B cell (primary cell): ENCODE measurements around the gene GPR3. TPM values are rescaled to one million over a fixed set of nuclear protein-coding genes. Genes with fewer than 3 reads are reported as not detected.
A peak's percentile ranks its signal among the peaks of the same experiment; 100 is the strongest.

Source experiments
- ATAC-seq: fragments of 200-7000 bp; cut with Tn5 transposase; one replicate; pipeline ENCODE4 v1.10.0; 2021; ENCODE audit warnings: low read depth, mild to moderate bottlenecking, moderate number of reproducible peaks, moderate library complexity
- CTCF ChIA-PET: fragments of 350-600 bp; sonication (Branson Sonifier 250); formaldehyde crosslinking; loops from one replicate; lab custom pipeline; 2021; ENCODE audit warnings: antibody characterized with exemption, inconsistent platforms; lab: Charles Lee
- POLR2A ChIA-PET: fragments of 350-600 bp; sonication (Branson Sonifier 250); formaldehyde crosslinking; loops from one replicate; lab custom pipeline; 2021; ENCODE audit warnings: antibody characterized with exemption; lab: Charles Lee
- DNase-seq: peaks from one replicate; pipeline ENCODE4 v3.0.0; 2013
- H2AFZ ChIP-seq: 2 replicates; pipeline ENCODE4 v1.6.1; 2012; ENCODE audit warnings: mild to moderate bottlenecking, low read depth, low read length; ENCODE audit not compliant: insufficient read depth, poor library complexity, severe bottlenecking
- H3K27ac ChIP-seq, 2 donors: 1 replicate in 1 of 2; 2 replicates in 1 of 2; pipeline ENCODE4 v1.5.1; 2012 to 2013; ENCODE audit warnings: low read length in 2 of 2, mild to moderate bottlenecking in 2 of 2, moderate library complexity in 1 of 2
- H3K27me3 ChIP-seq, 4 experiments: fragments of 200-600 bp in 1 of 4; sonication (generic) in 1 of 4; replicated peaks in 1 of 4; 1 replicate in 2 of 4; 2 replicates in 2 of 4; pipeline versions ENCODE4 v1.6.1 to v1.7.0; 2013 to 2016; ENCODE audit warnings: low read length in 3 of 4, mild to moderate bottlenecking in 2 of 4, mixed read lengths in 1 of 4, moderate library complexity in 1 of 4; ENCODE audit not compliant: insufficient read depth in 4 of 4, control insufficient read depth in 3 of 4; ENCODE audit errors: control extremely low read depth in 1 of 4
- H3K36me3 ChIP-seq, 2 experiments: replicated peaks in 1 of 2; 1 replicate in 1 of 2; 2 replicates in 1 of 2; pipeline versions ENCODE4 v1.6.1 to v1.7.1; 2013; ENCODE audit warnings: low read length in 1 of 2; ENCODE audit not compliant: insufficient read depth in 2 of 2, control insufficient read depth in 1 of 2; ENCODE audit errors: control extremely low read depth in 1 of 2, extremely low read depth in 1 of 2
- H3K4me1 ChIP-seq, 2 donors: fragments of 200-600 bp in 1 of 2; sonication (generic) in 1 of 2; 1 replicate in 1 of 2; 2 replicates in 1 of 2; pipeline versions ENCODE4 v1.5.1 to v1.6.1; 2013 to 2017; ENCODE audit warnings: low read length in 2 of 2; ENCODE audit not compliant: control insufficient read depth in 2 of 2, insufficient read depth in 2 of 2
- H3K4me2 ChIP-seq: replicated peaks from 2 replicates; pipeline ENCODE3; 2012; ENCODE audit warnings: mild to moderate bottlenecking, low read depth, low read length; ENCODE audit not compliant: poor library complexity, severe bottlenecking
- H3K4me3 ChIP-seq, 5 experiments: fragments of 200-600 bp in 1 of 5; sonication (generic) in 1 of 5; 1 replicate in 3 of 5; 2 replicates in 2 of 5; pipeline versions ENCODE4 v1.5.1 to v1.7.0; 2011 to 2016; ENCODE audit warnings: low read length in 4 of 5, mild to moderate bottlenecking in 4 of 5, low read depth in 2 of 5, control low read depth in 1 of 5, moderate library complexity in 1 of 5; ENCODE audit not compliant: insufficient read depth in 1 of 5; ENCODE audit errors: control extremely low read depth in 1 of 5, extremely low read depth in 1 of 5
- H3K79me2 ChIP-seq: fragments of 200-600 bp; sonication (generic); one replicate; pipeline ENCODE4 v1.6.0; 2016; ENCODE audit warnings: low read length; ENCODE audit not compliant: control insufficient read depth, insufficient read depth
- H3K9ac ChIP-seq: fragments of 200-600 bp; sonication (generic); 2 replicates; pipeline ENCODE4 v1.6.1; 2017; ENCODE audit warnings: mild to moderate bottlenecking, low read length, moderate library complexity
- H3K9me3 ChIP-seq, 3 donors: one replicate each; pipeline versions ENCODE4 v1.6.1 to v1.7.1; 2013; ENCODE audit warnings: low read length in 2 of 3; ENCODE audit not compliant: control insufficient read depth in 2 of 3, insufficient read depth in 1 of 3; ENCODE audit errors: control extremely low read depth in 1 of 3
- H4K20me1 ChIP-seq: 2 replicates; pipeline ENCODE4 v1.6.0; 2012; ENCODE audit warnings: mild to moderate bottlenecking, low read length; ENCODE audit not compliant: insufficient read depth, control insufficient read depth, poor library complexity, severe bottlenecking
- H3K27ac Mint-ChIP-seq: one replicate; pipeline ENCODE4 v1.8.0; 2021; ENCODE audit warnings: mixed read lengths
- H3K27me3 Mint-ChIP-seq: one replicate; pipeline ENCODE4 v1.8.0; 2021; ENCODE audit warnings: mixed read lengths
- H3K4me1 Mint-ChIP-seq: one replicate; pipeline ENCODE4 v1.8.0; 2021; ENCODE audit warnings: mixed read lengths
- H3K4me3 Mint-ChIP-seq: one replicate; pipeline ENCODE4 v1.8.0; 2021; ENCODE audit warnings: mixed read lengths
- H3K9me3 Mint-ChIP-seq: one replicate; pipeline ENCODE4 v1.8.0; 2022; ENCODE audit warnings: mixed read lengths; ENCODE audit not compliant: insufficient read depth
- EZH2 ChIP-seq: IDR thresholded peaks from 2 replicates; pipeline ENCODE4 v1.6.1; 2012; ENCODE audit warnings: borderline replicate concordance, low read depth, mild to moderate bottlenecking, moderate library complexity, low read length; ENCODE audit not compliant: insufficient read depth, poor library complexity, severe bottlenecking
- WGBS: methylation state at CpG from one replicate; pipeline ENCODE4 v1.1.5; 2013; ENCODE audit warnings: missing lambda C conversion rate; ENCODE audit not compliant: insufficient coverage; 5-methylcytosine and 5-hydroxymethylcytosine counted together
- intact Hi-C: fragments of 100-400 bp; cut with micrococcal nuclease; formaldehyde crosslinking; loops from one replicate; pipeline ENCODE4 v1.10.0; 2022
- polyA plus RNA-seq: library from polyadenylated mRNA; depleted of rRNA; stranded (reverse); fragments of >200 nt; gene quantifications from 2 replicates; pipeline ENCODE4 v1.2.3, GENCODE V29; 2012
- total RNA-seq, 2 donors: library from RNA; stranded (reverse); fragments of 120-200 nt in 1 of 2; gene quantifications; 1 replicate in 1 of 2; 2 replicates in 1 of 2; pipeline versions ENCODE4 v1.2.3 to v1.2.4, GENCODE V29; 2013 to 2022
- TF ChIP-seq, protein P1 (sequence below): fragments of 200-600 bp; IDR thresholded peaks from one replicate; pipeline ENCODE4 v1.8.0; 2022; ENCODE audit warnings: antibody characterized with exemption, mild to moderate bottlenecking

The GPR3 gene
- total and polyA plus RNA-seq, 2 donors (not counting 1 experiment from before 2014, with no cell fraction given): 3.3 TPM; not detected in 1

GRCh38 chr1:27402349-27402754 lies 9.9 kb downstream of the GPR3 start:
- peaks cover 58% of the 10 kb centered on the region for H3K4me1 Mint-ChIP-seq
- DNase-seq: peak; percentile 54

More at GRCh38 chr1:27402349-27402754, 9.9 kb downstream of the GPR3 start:
- H3K4me3 Mint-ChIP-seq: peak overlapping the region; percentile 72
- ChIA-PET CTCF (interaction anchor here (0.7 to 5.6 kb wide), 29 partner anchors 10 to 267 kb away, joined by 3 to 114 read pairs (median 5); partner anchors contain the start of genes AHDC1, SYTL1 and WASF2), POLR2A (interaction anchor here (0.6 to 1.2 kb wide), 6 partner anchors 45 to 257 kb away, joined by 3 to 5 read pairs (median 3); partner anchors contain the start of genes AHDC1 and WASF2)
- Histone ChIP-seq H3K4me1 (peaks cover 41 to 59% of the 10 kb centered on the region in 2 donors), H4K20me1 (no peaks in the 10 kb centered on the region), H3K79me2 (no peaks in the 10 kb centered on the region), H3K9ac (peak overlapping the region; percentile 44), H3K27ac (peak overlapping the region; percentile 49 to 79), H3K9me3 (no peaks in the 10 kb centered on the region), H3K4me2 (peak overlapping the region; percentile 78), H3K4me3 (no peak overlapping the region), H3K27me3 (no peaks in the 10 kb centered on the region), H2AFZ (peak overlapping the region; percentile 64), H3K36me3 (peaks cover 2 to 8% of the 10 kb centered on the region in 2 experiments)
- no peaks in the 10 kb centered on the region for H3K9me3 Mint-ChIP-seq
- WGBS: 18% methylated on average over 7 of the region's 8 CpGs
- intact Hi-C loops: loop anchor here (2.0 kb wide), 2 partner anchors 34 to 124 kb away; no protein-coding TSS in a partner anchor
- TF ChIP-seq EZH2: no peak
- TF ChIP-seq, protein P1, sequence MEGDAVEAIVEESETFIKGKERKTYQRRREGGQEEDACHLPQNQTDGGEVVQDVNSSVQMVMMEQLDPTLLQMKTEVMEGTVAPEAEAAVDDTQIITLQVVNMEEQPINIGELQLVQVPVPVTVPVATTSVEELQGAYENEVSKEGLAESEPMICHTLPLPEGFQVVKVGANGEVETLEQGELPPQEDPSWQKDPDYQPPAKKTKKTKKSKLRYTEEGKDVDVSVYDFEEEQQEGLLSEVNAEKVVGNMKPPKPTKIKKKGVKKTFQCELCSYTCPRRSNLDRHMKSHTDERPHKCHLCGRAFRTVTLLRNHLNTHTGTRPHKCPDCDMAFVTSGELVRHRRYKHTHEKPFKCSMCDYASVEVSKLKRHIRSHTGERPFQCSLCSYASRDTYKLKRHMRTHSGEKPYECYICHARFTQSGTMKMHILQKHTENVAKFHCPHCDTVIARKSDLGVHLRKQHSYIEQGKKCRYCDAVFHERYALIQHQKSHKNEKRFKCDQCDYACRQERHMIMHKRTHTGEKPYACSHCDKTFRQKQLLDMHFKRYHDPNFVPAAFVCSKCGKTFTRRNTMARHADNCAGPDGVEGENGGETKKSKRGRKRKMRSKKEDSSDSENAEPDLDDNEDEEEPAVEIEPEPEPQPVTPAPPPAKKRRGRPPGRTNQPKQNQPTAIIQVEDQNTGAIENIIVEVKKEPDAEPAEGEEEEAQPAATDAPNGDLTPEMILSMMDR: no peak
- ATAC-seq: no peak
- H3K27ac Mint-ChIP-seq: peak overlapping the region; percentile 89
- no peaks in the 10 kb centered on the region for H3K27me3 Mint-ChIP-seq
